ENCODE results near the gene RNU1-1. TPM values are rescaled to one million over a fixed set of nuclear protein-coding genes. Genes with fewer than 3 reads are reported as not detected.
A peak's percentile ranks its signal among the peaks of the same experiment; 100 is the strongest.
"Not testable (repeated sequence)": the region's sequence is repeated elsewhere in the genome, so short reads cannot be mapped to it uniquely, and the experiment has no call there.

The RNU1-1 gene
- total RNA-seq, 2 experiments from 2014 or later, result under 0.01 to 1,968 TPM

DNA sequence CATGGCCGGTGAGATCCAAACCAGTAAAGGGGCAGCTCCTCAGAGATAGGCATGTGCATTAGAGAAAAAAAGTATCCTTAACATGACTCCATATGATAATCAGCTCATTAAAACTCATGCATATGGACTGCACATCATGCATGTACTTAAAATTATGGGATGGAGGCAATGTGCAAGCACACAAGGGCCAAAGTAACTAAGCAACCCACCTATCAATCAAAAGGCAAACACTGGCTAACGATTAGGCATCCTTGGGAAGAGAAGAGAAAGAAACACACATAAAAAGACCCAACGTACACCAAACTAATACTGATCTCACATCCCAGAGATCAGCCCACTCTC is 4.8 kb upstream of the RNU1-1 start:
- BruUV-seq (replicated peaks); H4K20me1 ChIP-seq (ENCODE audit: insufficient read depth, low read length); H3K4me1 ChIP-seq (ENCODE audit: insufficient read depth, low read length, poor library complexity, severe bottlenecking); DNase-seq (ENCODE audit: low spot score); H3K9me3 ChIP-seq (ENCODE audit: low read length); H3K9me2 ChIP-seq (ENCODE audit: insufficient read depth, low read length); H3K27ac ChIP-seq (ENCODE audit: low read depth, low read length, poor library complexity, severe bottlenecking); POLR2A ChIA-PET; H3K79me2 ChIP-seq (ENCODE audit: insufficient read depth, low read depth, low read length); H3K4me2 ChIP-seq (ENCODE audit: low read length); CTCF ChIA-PET (ENCODE audit: unreplicated experiment); intact Hi-C loops (cut with micrococcal nuclease; ENCODE audit: unreplicated experiment); H3K4me3 ChIP-seq (ENCODE audit: low read depth, low read length, poor library complexity, severe bottlenecking); H2AFZ ChIP-seq (ENCODE audit: low read length); H3K36me3 ChIP-seq (ENCODE audit: insufficient read depth, low read length): not testable (repeated sequence)

DNA sequence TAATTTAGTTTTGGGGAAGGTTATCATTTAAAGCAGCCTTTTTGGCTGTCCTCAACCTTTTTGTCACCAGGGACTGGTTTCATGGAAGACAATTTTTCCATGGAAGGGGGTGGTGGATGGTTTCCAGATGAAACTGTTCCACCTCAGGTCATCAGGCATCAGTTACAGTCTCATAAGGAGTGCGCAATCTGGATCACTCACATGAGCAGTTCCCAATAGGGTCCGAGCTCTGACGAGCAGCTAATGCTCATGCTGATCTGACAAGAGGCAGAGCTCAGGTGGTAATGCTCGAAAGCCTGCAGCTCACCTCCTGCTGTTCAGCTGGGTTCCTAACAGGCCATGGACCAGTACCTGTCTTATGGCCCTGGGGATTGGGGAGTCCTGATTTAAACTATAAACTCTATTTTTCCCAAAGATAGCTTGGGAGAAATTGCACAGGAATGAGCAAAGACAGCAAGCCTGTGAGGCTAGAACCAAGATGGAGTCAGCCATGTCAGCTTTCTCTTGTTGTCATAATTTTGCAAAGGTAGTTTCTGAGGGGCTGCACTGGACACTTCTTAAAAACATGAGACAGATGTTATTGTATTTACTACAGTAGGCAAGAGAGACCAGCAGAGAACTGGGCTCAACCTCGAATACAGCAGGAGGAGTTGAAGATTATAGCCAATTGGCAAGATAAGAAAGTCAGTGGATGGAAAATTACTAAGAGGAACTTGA is 2.8 kb upstream of the RNU1-1 start:
- H3K79me2 ChIP-seq (ENCODE audit: insufficient read depth, low read depth, low read length); H3K4me1 ChIP-seq (ENCODE audit: insufficient read depth, low read length, poor library complexity, severe bottlenecking); H3K4me2 ChIP-seq (ENCODE audit: low read length); DNase-seq (ENCODE audit: low spot score); H3K9me2 ChIP-seq (ENCODE audit: insufficient read depth, low read length); CTCF ChIA-PET (ENCODE audit: unreplicated experiment); H3K36me3 ChIP-seq (ENCODE audit: insufficient read depth, low read length); H3K4me3 ChIP-seq (ENCODE audit: low read depth, low read length, poor library complexity, severe bottlenecking); BruUV-seq (replicated peaks); intact Hi-C loops (cut with micrococcal nuclease; ENCODE audit: unreplicated experiment); H4K20me1 ChIP-seq (ENCODE audit: insufficient read depth, low read length); H3K27ac ChIP-seq (ENCODE audit: low read depth, low read length, poor library complexity, severe bottlenecking); H3K9me3 ChIP-seq (ENCODE audit: low read length): not testable (repeated sequence)
- H2AFZ ChIP-seq (ENCODE audit: low read length), result peak overlapping the region; percentile 40; the same call in 1 of the 2 replicates
- POLR2A ChIA-PET, result interaction anchor here (0.7 kb wide), 1 partner anchor 1107 kb away, joined by 4 read pairs; no protein-coding TSS in a partner anchor

DNA sequence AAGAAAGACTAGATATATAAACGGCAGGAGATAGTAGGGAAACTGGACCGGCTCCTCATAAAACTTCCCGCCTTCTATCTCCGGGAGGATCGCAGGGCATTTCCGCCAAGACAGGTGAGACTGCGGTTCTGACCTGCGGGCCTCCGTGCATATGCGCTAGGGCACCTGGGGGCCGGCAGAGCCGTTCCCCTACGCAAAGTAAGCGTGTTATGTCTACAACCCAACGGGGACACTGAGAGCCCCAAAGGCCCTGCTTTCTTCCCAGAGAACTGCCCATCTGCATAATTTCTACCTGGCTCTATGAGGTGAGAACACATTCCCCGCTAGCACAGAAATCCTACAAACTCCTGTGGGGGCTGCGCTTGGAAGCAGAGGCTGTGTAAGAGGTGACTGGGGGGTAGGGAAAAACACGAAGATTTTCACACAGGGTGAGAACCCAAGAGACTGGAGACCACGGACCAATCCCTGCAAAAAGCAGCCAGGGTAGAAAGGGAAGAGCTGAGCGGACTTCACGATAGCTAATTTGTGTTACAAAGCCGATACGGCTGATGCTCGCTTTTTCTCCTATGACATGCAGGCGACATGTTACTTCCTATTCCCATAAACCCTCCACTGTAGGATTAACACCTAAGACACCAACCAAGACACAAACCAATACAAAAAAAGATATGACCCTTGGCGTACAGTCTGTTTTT is 526 bp downstream of the RNU1-1 start:
- H3K36me3 ChIP-seq (ENCODE audit: insufficient read depth, low read length); H3K4me1 ChIP-seq (ENCODE audit: insufficient read depth, low read length, poor library complexity, severe bottlenecking); H3K9me2 ChIP-seq (ENCODE audit: insufficient read depth, low read length); H2AFZ ChIP-seq (ENCODE audit: low read length); intact Hi-C loops (cut with micrococcal nuclease; ENCODE audit: unreplicated experiment); H3K9me3 ChIP-seq (ENCODE audit: low read length); H3K79me2 ChIP-seq (ENCODE audit: insufficient read depth, low read depth, low read length); POLR2A ChIA-PET; H4K20me1 ChIP-seq (ENCODE audit: insufficient read depth, low read length); CTCF ChIA-PET (ENCODE audit: unreplicated experiment): not testable (repeated sequence)
- H3K4me3 ChIP-seq (ENCODE audit: low read depth, low read length, poor library complexity, severe bottlenecking), result peak overlapping the region; percentile 53
- DNase-seq (ENCODE audit: low spot score), result peak; percentile 93
- peak overlapping the region; percentile 71 for H3K27ac ChIP-seq (ENCODE audit: low read depth, low read length, poor library complexity, severe bottlenecking)
- TSS peak; percentile 100 for BruUV-seq (replicated peaks)
- H3K4me2 ChIP-seq (ENCODE audit: low read length), result peak overlapping the region; percentile 66

DNA sequence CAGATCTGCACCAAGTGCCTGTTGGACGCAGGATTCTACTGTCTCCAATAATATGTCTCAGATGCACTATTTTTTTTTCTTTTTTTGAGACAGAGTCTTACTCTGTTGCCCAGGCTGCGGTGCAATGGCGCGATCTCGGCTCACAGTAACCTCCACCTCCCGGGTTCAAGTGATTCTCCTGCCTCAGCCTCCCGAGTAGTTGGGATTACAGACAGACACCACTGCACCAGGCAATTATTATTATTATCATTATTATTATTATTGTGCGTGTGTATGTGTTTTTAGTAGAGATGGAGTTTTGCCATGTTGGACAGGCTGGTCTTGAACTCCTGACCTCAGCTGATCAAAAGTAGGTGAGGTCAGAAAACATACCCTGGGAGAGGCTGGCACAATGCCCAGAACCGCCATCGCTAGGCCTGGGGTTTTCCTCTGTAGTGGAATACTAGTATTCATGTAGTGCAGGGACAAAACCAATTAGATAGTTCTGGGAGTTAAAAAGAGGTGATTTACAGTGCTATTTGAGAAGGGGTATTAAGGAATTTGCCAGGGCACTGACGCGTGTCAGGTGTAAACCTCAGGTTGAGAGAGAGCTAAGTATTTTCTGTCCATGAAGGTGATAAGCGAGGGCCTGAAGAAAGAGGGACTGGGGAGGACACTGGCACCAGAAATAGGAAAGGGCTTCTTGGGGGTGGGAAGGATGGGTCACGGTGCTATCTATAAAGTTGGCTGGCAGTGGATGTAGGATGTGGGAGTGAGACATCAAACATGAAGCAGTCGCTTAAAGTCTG is 1.3 kb downstream of the RNU1-1 start:
- H3K9me2 ChIP-seq (ENCODE audit: insufficient read depth, low read length); H3K9me3 ChIP-seq (ENCODE audit: low read length); intact Hi-C loops (cut with micrococcal nuclease; ENCODE audit: unreplicated experiment); CTCF ChIA-PET (ENCODE audit: unreplicated experiment); H3K36me3 ChIP-seq (ENCODE audit: insufficient read depth, low read length); BruUV-seq (replicated peaks); H4K20me1 ChIP-seq (ENCODE audit: insufficient read depth, low read length); DNase-seq (ENCODE audit: low spot score); POLR2A ChIA-PET; H2AFZ ChIP-seq (ENCODE audit: low read length); H3K4me1 ChIP-seq (ENCODE audit: insufficient read depth, low read length, poor library complexity, severe bottlenecking); H3K79me2 ChIP-seq (ENCODE audit: insufficient read depth, low read depth, low read length): not testable (repeated sequence)
- H3K4me3 ChIP-seq (ENCODE audit: low read depth, low read length, poor library complexity, severe bottlenecking), result peak overlapping the region; percentile 53
- peak overlapping the region; percentile 71 for H3K27ac ChIP-seq (ENCODE audit: low read depth, low read length, poor library complexity, severe bottlenecking)
- peak overlapping the region; percentile 66 for H3K4me2 ChIP-seq (ENCODE audit: low read length)

DNA sequence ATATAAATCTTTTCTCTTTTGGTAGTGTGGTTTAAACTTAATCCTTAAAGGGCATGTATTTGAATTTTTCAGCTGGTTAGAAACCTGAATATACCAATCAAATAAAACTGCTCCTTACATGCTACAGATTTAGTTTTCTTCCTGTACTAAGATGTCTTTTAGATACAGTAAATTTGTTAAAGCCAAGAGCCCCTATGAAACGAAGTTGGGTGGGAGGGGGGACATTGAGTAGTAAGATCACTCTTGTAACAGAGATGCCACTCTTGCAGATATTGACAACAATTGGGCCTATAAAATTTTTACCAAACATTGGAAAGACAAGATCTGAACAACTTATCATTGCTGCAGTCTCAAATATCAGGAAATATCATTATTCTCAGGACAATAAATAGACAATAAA is 2.2 kb downstream of the RNU1-1 start:
- H3K9me3 ChIP-seq (ENCODE audit: low read length); H3K27ac ChIP-seq (ENCODE audit: low read depth, low read length, poor library complexity, severe bottlenecking); POLR2A ChIA-PET; H3K36me3 ChIP-seq (ENCODE audit: insufficient read depth, low read length); H3K4me2 ChIP-seq (ENCODE audit: low read length); H3K9me2 ChIP-seq (ENCODE audit: insufficient read depth, low read length); H3K4me1 ChIP-seq (ENCODE audit: insufficient read depth, low read length, poor library complexity, severe bottlenecking); H3K4me3 ChIP-seq (ENCODE audit: low read depth, low read length, poor library complexity, severe bottlenecking); intact Hi-C loops (cut with micrococcal nuclease; ENCODE audit: unreplicated experiment); BruUV-seq (replicated peaks); H4K20me1 ChIP-seq (ENCODE audit: insufficient read depth, low read length); H2AFZ ChIP-seq (ENCODE audit: low read length); H3K79me2 ChIP-seq (ENCODE audit: insufficient read depth, low read depth, low read length); DNase-seq (ENCODE audit: low spot score); CTCF ChIA-PET (ENCODE audit: unreplicated experiment): not testable (repeated sequence)

DNA sequence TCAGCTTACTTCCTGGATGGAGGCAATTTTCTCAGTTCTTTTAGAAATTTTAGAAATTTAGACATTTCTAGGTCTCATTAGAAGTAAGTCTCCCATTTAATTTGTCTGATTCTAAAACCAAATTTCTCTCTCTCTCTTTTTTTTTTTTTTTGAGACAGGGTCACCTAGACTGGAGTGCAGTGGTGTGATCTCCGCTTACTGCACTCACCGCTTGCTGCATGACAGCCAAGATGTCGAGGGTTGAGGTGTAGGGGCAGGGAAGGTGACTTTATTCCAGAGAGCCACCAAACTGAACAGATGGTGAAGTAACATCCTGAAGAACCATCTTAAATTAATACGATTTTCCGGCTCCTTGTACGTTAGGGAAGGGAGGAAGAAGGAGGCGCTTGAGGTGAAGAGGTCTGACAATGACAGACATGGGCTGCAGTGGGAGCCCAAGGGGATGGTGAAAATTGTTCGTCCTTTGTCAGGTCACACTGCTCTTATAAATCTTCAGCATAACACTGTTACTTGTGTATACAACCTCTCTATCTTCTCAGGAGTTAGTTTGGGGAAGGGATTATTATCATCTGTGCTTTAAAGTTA is 5.1 kb downstream of the RNU1-1 start:
- H3K4me1 ChIP-seq (ENCODE audit: insufficient read depth, low read length, poor library complexity, severe bottlenecking); H3K36me3 ChIP-seq (ENCODE audit: insufficient read depth, low read length); H3K9me3 ChIP-seq (ENCODE audit: low read length); H4K20me1 ChIP-seq (ENCODE audit: insufficient read depth, low read length); POLR2A ChIA-PET; CTCF ChIA-PET (ENCODE audit: unreplicated experiment); H3K4me2 ChIP-seq (ENCODE audit: low read length); H3K4me3 ChIP-seq (ENCODE audit: low read depth, low read length, poor library complexity, severe bottlenecking); intact Hi-C loops (cut with micrococcal nuclease; ENCODE audit: unreplicated experiment); BruUV-seq (replicated peaks); H3K9me2 ChIP-seq (ENCODE audit: insufficient read depth, low read length); H2AFZ ChIP-seq (ENCODE audit: low read length); H3K79me2 ChIP-seq (ENCODE audit: insufficient read depth, low read depth, low read length); H3K27ac ChIP-seq (ENCODE audit: low read depth, low read length, poor library complexity, severe bottlenecking): not testable (repeated sequence)
- peak; percentile 33 for DNase-seq (ENCODE audit: low spot score)

All from OCI-LY7 (cell line).